HG02884 (cell line): ENCODE measurements around the gene TCF23.

Source experiments
- ATAC-seq: cut with Tn5 transposase; IDR thresholded peaks from one replicate; pipeline ENCODE4 v1.9.1; 2021; ENCODE audit warnings: mild to moderate bottlenecking, moderate library complexity; ENCODE audit not compliant: unreplicated experiment

Gene TCF23

GRCh38 chr2:27127883-27128667 is 20.7 kb upstream of the TCF23 start:
- ATAC-seq: no peak

- ATAC-seq: no peak
Observed at GRCh38 chr2:27128668-27129571, 19.9 kb upstream of the TCF23 start.

GRCh38 chr2:27130396-27130795 is 18.4 kb upstream of the TCF23 start:
- no peak for ATAC-seq

- no peak for ATAC-seq
Observed at GRCh38 chr2:27131429-27131828, 17.4 kb upstream of the TCF23 start.

- no peak for ATAC-seq
Observed at GRCh38 chr2:27133195-27133875, 15.5 kb upstream of the TCF23 start.

- ATAC-seq: peak; percentile 71
Observed at GRCh38 chr2:27133905-27134780, 14.7 kb upstream of the TCF23 start, which contains the start of gene PREB. TSS of gene PREB (minus strand) at chr2:27134636. CDS start at chr2:27134421, 215 bp downstream.

GRCh38 chr2:27134781-27135477 is 13.9 kb upstream of the TCF23 start:
- no peak for ATAC-seq

GRCh38 chr2:27135478-27135955 is 13.3 kb upstream of the TCF23 start:
- no peak for ATAC-seq

GRCh38 chr2:27136751-27137150 is 12.1 kb upstream of the TCF23 start:
- no peak for ATAC-seq

- no peak for ATAC-seq
Observed at GRCh38 chr2:27137322-27137935, 11.4 kb upstream of the TCF23 start.

GRCh38 chr2:27138111-27138510 is 10.7 kb upstream of the TCF23 start:
- ATAC-seq: no peak

GRCh38 chr2:27139310-27139709 is 9.5 kb upstream of the TCF23 start, which contains the start of gene PRR30:
TSS of gene PRR30 (minus strand) at chr2:27139410. CDS start at chr2:27138329, 1,081 bp downstream.
- ATAC-seq: no peak

GRCh38 chr2:27143285-27143684 is 5.5 kb upstream of the TCF23 start:
- no peak for ATAC-seq

GRCh38 chr2:27145682-27146081 is 3.1 kb upstream of the TCF23 start:
- ATAC-seq: no peak

GRCh38 chr2:27147935-27148334 is 869 bp upstream of the TCF23 start:
- no peak for ATAC-seq

- no peak for ATAC-seq
Observed at GRCh38 chr2:27149570-27150405, 984 bp downstream of the TCF23 start.

- ATAC-seq: no peak
Observed at GRCh38 chr2:27150639-27151230, 1.9 kb downstream of the TCF23 start.
